Keratinocyte (primary cell): ENCODE measurements around the gene AGRN. TPM values are rescaled to one million over a fixed set of nuclear protein-coding genes. Genes with fewer than 3 reads are reported as not detected.
"Not testable (repeated sequence)": the region's sequence is repeated elsewhere in the genome, so short reads cannot be mapped to it uniquely, and the experiment has no call there.

Source experiments
- DNase-seq: peaks from one replicate; pipeline ENCODE4 v3.0.0-alpha.2; 2011; ENCODE audit warnings: low read depth, missing footprints, low spot score
- FAIRE-seq: peaks from 2 replicates; lab custom pipeline; 2011; peaks lifted over from hg19 to GRCh38; lab: Jason Lieb, UNC
- H2AFZ ChIP-seq: 2 replicates; pipeline ENCODE4 v1.6.0; 2012; ENCODE audit warnings: low read length, control low read depth, inconsistent platforms; ENCODE audit not compliant: control insufficient read depth
- H3K27ac ChIP-seq: 2 replicates; pipeline ENCODE4 v1.5.1; 2011; ENCODE audit warnings: low read length; ENCODE audit not compliant: control insufficient read depth, insufficient read depth
- H3K27me3 ChIP-seq: 3 replicates; pipeline ENCODE4 v1.6.0; 2011; ENCODE audit warnings: low read length; ENCODE audit not compliant: control insufficient read depth, insufficient read depth; ENCODE audit errors: extremely low read depth
- H3K36me3 ChIP-seq, 2 experiments: 2 replicates in 1 of 2; 3 replicates in 1 of 2; pipeline ENCODE4 v1.5.1; 2011; ENCODE audit warnings: low read length in 2 of 2, mild to moderate bottlenecking in 1 of 2; ENCODE audit not compliant: control insufficient read depth in 2 of 2, insufficient read depth in 2 of 2; ENCODE audit errors: extremely low read depth in 1 of 2
- H3K4me1 ChIP-seq: 3 replicates; pipeline ENCODE4 v1.5.1; 2011; ENCODE audit warnings: low read length; ENCODE audit not compliant: control insufficient read depth, insufficient read depth; ENCODE audit errors: extremely low read depth
- H3K4me2 ChIP-seq: 3 replicates; pipeline ENCODE4 v1.6.0; 2011; ENCODE audit warnings: low read depth, low read length; ENCODE audit not compliant: control insufficient read depth, insufficient read depth; ENCODE audit errors: extremely low read depth
- H3K4me3 ChIP-seq, 3 experiments: fragments of 200-600 bp in 1 of 3; sonication (generic) in 1 of 3; 2 replicates in 2 of 3; 3 replicates in 1 of 3; pipeline ENCODE4 v1.5.1; 2011 to 2016; ENCODE audit warnings: low read length in 3 of 3, mild to moderate bottlenecking in 3 of 3, control low read depth in 2 of 3, inconsistent platforms in 1 of 3, low read depth in 1 of 3, mixed read lengths in 1 of 3, mixed run types in 1 of 3, moderate library complexity in 1 of 3; ENCODE audit not compliant: control insufficient read depth in 2 of 3, insufficient read depth in 2 of 3; ENCODE audit errors: extremely low read depth in 1 of 3
- H3K79me2 ChIP-seq: 2 replicates; pipeline ENCODE4 v1.6.0; 2012; ENCODE audit warnings: low read length; ENCODE audit not compliant: control insufficient read depth, insufficient read depth
- H3K9ac ChIP-seq: 3 replicates; pipeline ENCODE4 v1.6.0; 2011; ENCODE audit warnings: low read length; ENCODE audit not compliant: control insufficient read depth, insufficient read depth; ENCODE audit errors: extremely low read depth
- H3K9me1 ChIP-seq: 3 replicates; pipeline ENCODE4 v1.6.0; 2011; ENCODE audit warnings: low read length; ENCODE audit not compliant: control insufficient read depth, insufficient read depth; ENCODE audit errors: extremely low read depth
- H3K9me3 ChIP-seq: 2 replicates; pipeline ENCODE4 v1.5.1; 2012; ENCODE audit warnings: low read depth, low read length; ENCODE audit not compliant: control insufficient read depth
- H4K20me1 ChIP-seq: 3 replicates; pipeline ENCODE4 v1.6.0; 2011; ENCODE audit warnings: low read length; ENCODE audit not compliant: control insufficient read depth, insufficient read depth; ENCODE audit errors: extremely low read depth
- CTCF ChIP-seq, 3 experiments: IDR thresholded peaks in 1 of 3; conservative IDR thresholded peaks in 1 of 3; optimal IDR thresholded peaks in 1 of 3; 2 replicates in 2 of 3; 3 replicates in 1 of 3; pipeline versions ENCODE3 to v1.5.1; 2011; ENCODE audit warnings: low read length in 3 of 3, mild to moderate bottlenecking in 3 of 3, moderate library complexity in 2 of 3, control low read depth in 1 of 3, inconsistent platforms in 1 of 3; ENCODE audit not compliant: insufficient read depth in 2 of 3; ENCODE audit errors: extremely low read depth in 1 of 3
- EZH2 ChIP-seq: IDR thresholded peaks from one replicate; pipeline ENCODE4 v1.6.1; 2012; ENCODE audit warnings: inconsistent platforms, mild to moderate bottlenecking, low read length, moderate library complexity
- dilution Hi-C: fragments of 300-500 bp; cut with MboI; formaldehyde crosslinking; loops from one replicate; pipeline ENCODE4 v1.7.0; 2020; ENCODE audit warnings: low sequenced_read_pairs; ENCODE audit not compliant: extremely low pct_ligation_motif_present
- polyA plus RNA-seq, 5 experiments: library from polyadenylated mRNA; depleted of rRNA in 3 of 5; stranded (reverse) in 3 of 5; stranded (forward) in 1 of 5; unstranded in 1 of 5; fragments of >200 nt; gene quantifications; 1 replicate in 1 of 5; 2 replicates in 3 of 5; 3 replicates in 1 of 5; pipeline versions ENCODE4 v1.2.1 to v1.2.3, GENCODE V29; 2011 to 2012; ENCODE audit warnings: missing spikeins in 2 of 5, low read depth in 1 of 5, low replicate concordance in 1 of 5

AGRN gene
- polyA plus RNA-seq, 1 donor (not counting 4 experiments of a cell fraction or from before 2014, with no cell fraction given), result 72.4 TPM

GRCh38 chr1:1054971-1055370 lies 35.1 kb downstream of the AGRN start:
- DNase-seq (no peak), FAIRE-seq (no peak)
- Histone ChIP-seq H3K79me2 (no peaks in the 10 kb centered on the region), H4K20me1 (peaks cover 28% of the 10 kb centered on the region), H3K9me1 (no peaks in the 10 kb centered on the region), H3K27me3 (peaks cover 3% of the 10 kb centered on the region), H2AFZ (no peak overlapping the region), H3K27ac (no peak overlapping the region), H3K9me3 (no peaks in the 10 kb centered on the region), H3K36me3 (peaks cover 33 to 37% of the 10 kb centered on the region in 2 experiments), H3K4me3 (no peak overlapping the region), H3K4me2 (no peak overlapping the region), H3K9ac (no peak overlapping the region), H3K4me1 (peaks cover 6% of the 10 kb centered on the region)
- dilution Hi-C loops, result no loop called here
- TF ChIP-seq EZH2 (no peak), CTCF (optimal IDR thresholded peaks at IDR 0.05 in 1 of 3, IDR thresholded peaks at IDR 0.05 in 1 of 3, conservative IDR thresholded peaks at IDR 0.05 in 1 of 3; ENCODE audit: extremely low read depth in 1 of 3, insufficient read depth in 2 of 3, low read length in 3 of 3) (no peak)

DNA sequence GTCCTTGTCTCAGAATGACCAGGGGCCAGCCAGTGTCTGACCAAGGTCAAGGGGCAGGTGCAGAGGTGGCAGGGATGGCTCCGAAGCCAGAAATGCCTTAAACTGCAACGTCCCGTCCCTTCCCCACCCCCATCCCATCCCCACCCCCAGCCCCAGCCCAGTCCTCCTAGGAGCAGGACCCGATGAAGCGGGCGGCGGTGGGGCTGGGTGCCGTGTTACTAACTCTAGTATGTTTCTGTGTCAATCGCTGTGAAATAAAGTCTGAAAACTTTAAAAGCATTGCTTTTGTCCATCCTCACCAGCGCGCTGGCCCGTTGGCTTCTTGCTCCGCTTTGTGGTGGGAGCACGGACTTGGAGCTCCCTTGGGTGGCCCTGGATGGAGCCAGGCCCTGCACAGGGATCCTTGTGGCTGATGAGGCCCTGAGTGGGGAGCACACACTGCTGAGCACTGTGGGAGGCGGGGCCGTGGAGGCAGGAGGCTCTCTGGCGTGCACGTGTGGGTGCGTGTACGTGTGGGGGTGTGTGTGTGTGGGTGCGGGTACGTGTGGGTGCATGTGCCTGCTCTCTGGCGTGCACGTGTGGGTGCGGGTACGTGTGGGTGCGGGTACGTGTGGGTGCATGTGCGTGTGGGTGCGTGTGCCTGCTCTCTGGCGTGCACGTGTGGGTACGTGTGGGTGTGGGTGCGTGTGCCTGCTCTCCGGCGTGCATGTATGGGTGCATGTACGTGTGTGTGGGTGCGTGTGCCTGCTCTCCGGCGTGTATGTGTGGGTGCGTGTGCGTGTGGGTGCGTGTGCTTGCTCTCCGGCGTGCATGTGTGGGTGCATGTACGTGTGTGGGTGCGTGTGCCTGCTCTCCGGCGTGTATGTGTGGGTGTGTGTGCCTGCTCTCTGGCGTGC lies 36.2 kb downstream of the AGRN start:
- Histone ChIP-seq H3K9me3 (no peaks in the 10 kb centered on the region), H3K4me3 (no peak overlapping the region), H3K4me1 (peaks cover 7% of the 10 kb centered on the region), H3K36me3 (peaks cover 28 to 34% of the 10 kb centered on the region in 2 experiments), H2AFZ (no peak overlapping the region), H3K9me1 (no peaks in the 10 kb centered on the region), H3K27me3 (peaks cover 14% of the 10 kb centered on the region), H3K79me2 (no peaks in the 10 kb centered on the region), H3K9ac (no peak overlapping the region), H4K20me1 (peaks cover 28% of the 10 kb centered on the region), H3K27ac (no peak overlapping the region), H3K4me2 (no peak overlapping the region)
- DNase-seq (no peak), FAIRE-seq (no peak)
- dilution Hi-C loops, result no loop called here
- TF ChIP-seq CTCF (optimal IDR thresholded peaks at IDR 0.05 in 1 of 3, IDR thresholded peaks at IDR 0.05 in 1 of 3, conservative IDR thresholded peaks at IDR 0.05 in 1 of 3; ENCODE audit: extremely low read depth in 1 of 3, insufficient read depth in 2 of 3, low read length in 3 of 3) (no peak), EZH2 (no peak)

DNA sequence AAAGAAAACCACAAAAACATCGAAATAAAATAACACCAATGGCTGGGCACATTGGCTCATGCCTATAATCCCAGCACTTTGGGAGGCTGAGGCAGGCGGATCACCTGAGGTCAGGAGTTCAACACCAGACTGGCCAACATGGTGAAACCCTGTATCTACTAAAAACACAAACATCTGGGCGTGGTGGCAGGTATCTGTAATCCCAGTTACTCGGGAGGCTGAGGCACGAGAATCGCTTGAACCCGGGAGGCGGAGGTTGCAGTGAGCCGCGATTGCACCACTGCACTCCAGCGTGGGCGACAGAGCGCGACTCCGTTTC lies 37.8 kb downstream of the AGRN start:
- DNase-seq, H3K27ac ChIP-seq, H3K79me2 ChIP-seq, dilution Hi-C loops, FAIRE-seq, H3K9me1 ChIP-seq, H3K4me2 ChIP-seq, H3K9me3 ChIP-seq, H2AFZ ChIP-seq, H3K4me3 ChIP-seq, H3K9ac ChIP-seq, H3K4me1 ChIP-seq: not testable (repeated sequence)
- Histone ChIP-seq H3K36me3 (peaks cover 16 to 22% of the 10 kb centered on the region in 2 experiments), H3K27me3 (peaks cover 27% of the 10 kb centered on the region), H4K20me1 (peaks cover 22% of the 10 kb centered on the region)
